GM12801 (cell line): ENCODE results near the gene MEF2D.

Experiments
- CTCF ChIP-seq: IDR thresholded peaks from one replicate; pipeline ENCODE4 v1.5.1; 2011; ENCODE audit warnings: control low read depth; ENCODE audit not compliant: insufficient read length; ENCODE audit errors: extremely low read depth

The MEF2D gene

DNA sequence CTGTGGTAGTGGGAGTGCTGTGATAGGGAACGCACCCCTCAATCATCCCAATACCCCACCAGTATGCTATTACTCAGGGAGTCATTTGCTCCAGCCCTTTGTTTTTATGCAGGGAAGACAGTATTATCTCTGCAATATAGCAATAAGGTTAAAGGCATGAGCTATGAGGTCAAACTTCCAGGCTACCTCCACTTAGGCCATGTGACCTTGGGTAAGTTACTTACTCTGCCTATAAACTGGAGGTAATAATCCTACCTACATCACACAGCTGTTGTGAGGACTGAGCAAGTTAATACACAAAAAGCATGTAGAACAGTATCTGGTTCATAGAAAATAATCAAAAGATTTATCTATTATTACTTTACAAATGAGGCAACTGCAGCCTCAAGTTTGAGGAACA, 30.1 kb downstream of the MEF2D start:
- no peak for TF ChIP-seq CTCF

- no peak for TF ChIP-seq CTCF
These were observed 31.8 kb downstream of the MEF2D start for GRCh38 chr1:156468693-156469345.

- no peak for TF ChIP-seq CTCF
These were observed 32.7 kb downstream of the MEF2D start for GRCh38 chr1:156467906-156468305.

GRCh38 chr1:156467385-156467784, 33.2 kb downstream of the MEF2D start:
- TF ChIP-seq CTCF = no peak

DNA sequence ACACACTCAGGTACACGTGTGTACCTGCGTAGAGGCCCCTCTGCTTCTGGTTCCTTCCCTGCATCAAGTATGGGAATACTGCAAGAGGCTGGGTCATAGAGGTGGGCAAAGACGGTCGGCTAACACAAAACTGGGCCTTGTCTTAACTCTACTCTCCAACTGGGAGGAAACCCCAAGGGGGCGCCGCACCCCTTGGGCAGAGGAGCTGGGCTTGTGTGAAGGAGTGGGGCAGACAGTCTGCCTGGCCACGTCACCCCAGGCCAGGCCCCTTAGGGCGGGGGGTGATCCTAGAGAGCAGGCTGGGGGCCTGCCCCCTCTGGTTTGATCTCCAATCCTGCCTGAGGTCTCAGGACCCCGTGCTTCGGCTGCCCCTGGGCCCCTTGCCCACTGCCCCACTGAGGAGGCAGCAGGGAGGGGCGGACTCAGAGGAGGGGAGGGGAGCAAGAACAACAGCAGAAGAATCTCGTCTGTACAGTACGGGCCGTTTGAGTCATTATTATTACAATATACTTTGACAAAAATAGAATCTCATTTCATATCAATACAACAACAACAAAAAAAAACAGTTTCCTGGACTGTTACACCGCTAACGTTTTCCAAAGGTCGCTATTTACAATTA, 34.7 kb downstream of the MEF2D start:
- TF ChIP-seq CTCF = no peak

GRCh38 chr1:156464825-156465452, 35.6 kb downstream of the MEF2D start:
- no peak for TF ChIP-seq CTCF

GRCh38 chr1:156464335-156464734, 36.2 kb downstream of the MEF2D start:
- TF ChIP-seq CTCF = no peak
